HPDE6-E6E7 (cell line): Measurements from ENCODE around the gene DNAL1.
A peak's percentile ranks its signal among the peaks of the same experiment; 100 is the strongest.
"Not testable (repeated sequence)": the region's sequence is repeated elsewhere in the genome, so short reads cannot be mapped to it uniquely, and the experiment has no call there.

Source experiments
- DNase-seq: peaks from one replicate; pipeline ENCODE4 v3.0.0; 2011; ENCODE audit warnings: missing footprints; ENCODE audit errors: extremely low spot score

Gene DNAL1

GRCh38 chr14:73644531-73645247, at the start of gene DNAL1:
DNAL1 (plus strand) TSS chr14:73644986; CDS start chr14:73645040, 54 bp downstream.
- peak; percentile 96 for DNase-seq

GRCh38 chr14:73599499-73599898, 45.3 kb upstream of the DNAL1 start:
- no peak for DNase-seq

- no peak for DNase-seq
These were observed 41.8 kb upstream of the DNAL1 start for GRCh38 chr14:73602994-73603393.

- no peak for DNase-seq
These were observed 38.5 kb upstream of the DNAL1 start for GRCh38 chr14:73606271-73606670.

- DNase-seq = no peak
These were observed 37.5 kb upstream of the DNAL1 start for GRCh38 chr14:73607241-73607640.

GRCh38 chr14:73610687-73611086, 34.1 kb upstream of the DNAL1 start:
- DNase-seq = no peak

GRCh38 chr14:73612339-73613045, 32.3 kb upstream of the DNAL1 start, which contains the start of gene ACOT6:
ACOT6 (plus strand) TSS chr14:73612517; CDS start chr14:73612572, 55 bp downstream.
- peak; percentile 71 for DNase-seq

- no peak for DNase-seq
These were observed 31.8 kb upstream of the DNAL1 start for GRCh38 chr14:73613046-73613383.

GRCh38 chr14:73613419-73613963, 31.3 kb upstream of the DNAL1 start:
- DNase-seq = no peak

- no peak for DNase-seq
These were observed 28.0 kb upstream of the DNAL1 start for GRCh38 chr14:73616831-73617230.

GRCh38 chr14:73619524-73619923, 25.3 kb upstream of the DNAL1 start:
- DNase-seq = no peak

- DNase-seq = no peak
These were observed 24.5 kb upstream of the DNAL1 start for GRCh38 chr14:73620268-73620667.

GRCh38 chr14:73623504-73624054, 21.2 kb upstream of the DNAL1 start:
- DNase-seq = no peak

GRCh38 chr14:73625706-73626105, 19.1 kb upstream of the DNAL1 start:
- no peak for DNase-seq

GRCh38 chr14:73627151-73627558, 17.6 kb upstream of the DNAL1 start:
- DNase-seq = no peak

GRCh38 chr14:73630009-73630780, 14.6 kb upstream of the DNAL1 start:
- DNase-seq = no peak

GRCh38 chr14:73633116-73634010, 11.4 kb upstream of the DNAL1 start:
- DNase-seq = no peak

- no peak for DNase-seq
These were observed 10.6 kb upstream of the DNAL1 start for GRCh38 chr14:73634011-73634833.

GRCh38 chr14:73636355-73636754, 8.4 kb upstream of the DNAL1 start:
- not testable (repeated sequence) for DNase-seq

- DNase-seq = no peak
These were observed 7.0 kb upstream of the DNAL1 start for GRCh38 chr14:73637830-73638229.
